Panc1 (cell line): ENCODE data around the gene SCFD1. TPM values are rescaled to one million over a fixed set of nuclear protein-coding genes. Genes with fewer than 3 reads are reported as not detected.

Source experiments
- ATAC-seq: fragments of 200-7000 bp; cut with Tn5 transposase; 2 replicates; pipeline ENCODE4 v1.9.1; 2020; ENCODE audit warnings: mild to moderate bottlenecking, moderate library complexity
- BruUV-seq: library from RNA; stranded (reverse); fragments of 400-500 nt; replicated peaks from 2 replicates; lab custom pipeline; 2021; lab: Mats Ljungman, UMichigan
- CTCF ChIA-PET: fragments of 300-600 bp; sonication (Branson Sonifier 250); formaldehyde crosslinking; loops from one replicate; lab custom pipeline; 2022; ENCODE audit warnings: antibody characterized with exemption; lab: Charles Lee
- POLR2A ChIA-PET: fragments of 300-600 bp; sonication (Branson Sonifier 250); formaldehyde crosslinking; loops from one replicate; lab custom pipeline; 2022; ENCODE audit warnings: antibody characterized with exemption; lab: Charles Lee
- DNase-seq: peaks from one replicate; pipeline ENCODE4 v3.0.0-alpha.2; 2010; ENCODE audit warnings: low read depth, low spot score
- H3K27ac ChIP-seq: 2 replicates; pipeline ENCODE4 v1.5.1; 2011; ENCODE audit warnings: mild to moderate bottlenecking, low read length, inconsistent platforms
- H3K27me3 ChIP-seq: fragments of 200-500 bp; sonication (Bioruptor generic); 2 replicates; pipeline ENCODE4 v1.6.0; 2014; ENCODE audit warnings: low read length, inconsistent platforms; ENCODE audit not compliant: control insufficient read depth, insufficient read depth
- H3K36me3 ChIP-seq: fragments of 200-500 bp; sonication (Bioruptor generic); 2 replicates; pipeline ENCODE4 v1.5.1; 2014; ENCODE audit warnings: inconsistent platforms, mild to moderate bottlenecking, low read length, moderate library complexity; ENCODE audit not compliant: control insufficient read depth, insufficient read depth
- H3K4me1 ChIP-seq: 2 replicates; pipeline ENCODE4 v1.5.1; 2011; ENCODE audit warnings: inconsistent platforms, mild to moderate bottlenecking, low read length, moderate library complexity; ENCODE audit not compliant: control insufficient read depth, insufficient read depth
- H3K4me3 ChIP-seq, 2 experiments: 2 replicates each; pipeline ENCODE4 v1.5.1; 2011 to 2012; ENCODE audit warnings: low read depth in 2 of 2, low read length in 2 of 2, mild to moderate bottlenecking in 2 of 2, inconsistent platforms in 1 of 2, moderate library complexity in 1 of 2
- H3K9me3 ChIP-seq: fragments of 200-500 bp; sonication (Bioruptor generic); 2 replicates; pipeline ENCODE4 v1.5.1; 2014; ENCODE audit warnings: low read depth, mild to moderate bottlenecking, inconsistent platforms, low read length, moderate library complexity; ENCODE audit not compliant: control insufficient read depth, insufficient read depth
- CTCF ChIP-seq: fragments of 450-650 bp; IDR thresholded peaks from 2 replicates; pipeline ENCODE4 v1.5.1; 2017; ENCODE audit warnings: mild to moderate bottlenecking
- POLR2AphosphoS5 ChIP-seq: IDR thresholded peaks from 2 replicates; pipeline ENCODE4 v1.6.1; 2012; ENCODE audit warnings: mild to moderate bottlenecking, low read depth, low read length, moderate library complexity
- REST ChIP-seq, 2 experiments: IDR thresholded peaks; 2 replicates each; pipeline ENCODE4 v1.6.1; 2011 to 2012; ENCODE audit warnings: low read depth in 2 of 2, control low read depth in 1 of 2, low read length in 1 of 2, mild to moderate bottlenecking in 1 of 2, moderate library complexity in 1 of 2; ENCODE audit not compliant: insufficient read depth in 1 of 2
- SIN3A ChIP-seq: IDR thresholded peaks from 2 replicates; pipeline ENCODE4 v1.6.1; 2012; ENCODE audit warnings: low read depth, mild to moderate bottlenecking, low read length, moderate library complexity, borderline replicate concordance; ENCODE audit not compliant: insufficient read depth
- TCF7L2 ChIP-seq: IDR thresholded peaks from 2 replicates; pipeline ENCODE4 v1.6.1; 2011; ENCODE audit warnings: mild to moderate bottlenecking, low read depth, low read length, inconsistent platforms
- in situ Hi-C: cut with HindIII; loops from 2 replicates; pipeline ENCODE4 v1.10.0; 2016; ENCODE audit warnings: low sequenced_read_pairs, low pct_unique_long_range_greater_than_20kb
- intact Hi-C: fragments of 100-400 bp; cut with micrococcal nuclease; formaldehyde crosslinking; loops from one replicate; pipeline ENCODE4 v1.10.0; 2022; ENCODE audit not compliant: unreplicated experiment
- total RNA-seq: library from RNA; stranded (reverse); gene quantifications from one replicate; pipeline ENCODE4 v1.2.1, GENCODE V29; 2021; ENCODE audit not compliant: unreplicated experiment

The SCFD1 gene
- total RNA-seq, 1 experiment from 2014 or later: 43.8 TPM

GRCh38 chr14:30737916-30738315, 115.8 kb downstream of the SCFD1 start:
- Histone ChIP-seq H3K4me1 (no peaks in the 10 kb centered on the region), H3K27me3 (no peaks in the 10 kb centered on the region), H3K36me3 (no peaks in the 10 kb centered on the region; the same call in 1 of the 2 replicates), H3K9me3 (no peaks in the 10 kb centered on the region), H3K27ac (no peak overlapping the region), H3K4me3 (no peak overlapping the region)
- TF ChIP-seq CTCF: no peak
- TF ChIP-seq POLR2AphosphoS5: no peak
- no peak for TF ChIP-seq REST (IDR thresholded peaks at IDR 0.05; ENCODE audit: insufficient read depth in 1 of 2, low read depth in 2 of 2, low read length in 1 of 2)
- TF ChIP-seq TCF7L2: no peak
- no peak for TF ChIP-seq SIN3A
- DNase-seq (no peak), ATAC-seq (no peak)
- POLR2A ChIA-PET: no interaction called here
- intact Hi-C loops: no loop called here
- BruUV-seq: no TSS peak
- in situ Hi-C loops: no loop called here
- CTCF ChIA-PET: no interaction called here

GRCh38 chr14:30738978-30739377, 116.9 kb downstream of the SCFD1 start:
- no peak for DNase-seq
- ATAC-seq: no peak
- no peak overlapping the region for H3K27ac ChIP-seq
- ChIA-PET POLR2A (no interaction called here), CTCF (no interaction called here)
- BruUV-seq: no TSS peak
- no peak for TF ChIP-seq POLR2AphosphoS5
- no peak for TF ChIP-seq TCF7L2
- no peak for TF ChIP-seq REST (IDR thresholded peaks at IDR 0.05; ENCODE audit: insufficient read depth in 1 of 2, low read depth in 2 of 2, low read length in 1 of 2)
- no peak for TF ChIP-seq CTCF
- no peak for TF ChIP-seq SIN3A
- in situ Hi-C loops (no loop called here), intact Hi-C loops (no loop called here)
- H3K4me3 ChIP-seq: no peak overlapping the region
- H3K9me3 ChIP-seq: no peaks in the 10 kb centered on the region
- H3K4me1 ChIP-seq: no peaks in the 10 kb centered on the region
- no peaks in the 10 kb centered on the region for H3K27me3 ChIP-seq
- no peaks in the 10 kb centered on the region; the same call in 1 of the 2 replicates for H3K36me3 ChIP-seq
